B cell (primary cell): ENCODE results near the gene BTNL8. TPM values are rescaled to one million over a fixed set of nuclear protein-coding genes. Genes with fewer than 3 reads are reported as not detected.

ENCODE experiments used
- ATAC-seq: fragments of 200-7000 bp; cut with Tn5 transposase; one replicate; pipeline ENCODE4 v1.10.0; 2021; ENCODE audit warnings: low read depth, mild to moderate bottlenecking, moderate number of reproducible peaks, moderate library complexity
- CTCF ChIA-PET: fragments of 350-600 bp; sonication (Branson Sonifier 250); formaldehyde crosslinking; loops from one replicate; lab custom pipeline; 2021; ENCODE audit warnings: antibody characterized with exemption, inconsistent platforms; lab: Charles Lee
- POLR2A ChIA-PET: fragments of 350-600 bp; sonication (Branson Sonifier 250); formaldehyde crosslinking; loops from one replicate; lab custom pipeline; 2021; ENCODE audit warnings: antibody characterized with exemption; lab: Charles Lee
- DNase-seq: peaks from one replicate; pipeline ENCODE4 v3.0.0; 2013
- H2AFZ ChIP-seq: 2 replicates; pipeline ENCODE4 v1.6.1; 2012; ENCODE audit warnings: mild to moderate bottlenecking, low read depth, low read length; ENCODE audit not compliant: insufficient read depth, poor library complexity, severe bottlenecking
- H3K27ac ChIP-seq, 2 donors: 1 replicate in 1 of 2; 2 replicates in 1 of 2; pipeline ENCODE4 v1.5.1; 2012 to 2013; ENCODE audit warnings: low read length in 2 of 2, mild to moderate bottlenecking in 2 of 2, moderate library complexity in 1 of 2
- H3K27me3 ChIP-seq, 4 experiments: fragments of 200-600 bp in 1 of 4; sonication (generic) in 1 of 4; replicated peaks in 1 of 4; 1 replicate in 2 of 4; 2 replicates in 2 of 4; pipeline versions ENCODE4 v1.6.1 to v1.7.0; 2013 to 2016; ENCODE audit warnings: low read length in 3 of 4, mild to moderate bottlenecking in 2 of 4, mixed read lengths in 1 of 4, moderate library complexity in 1 of 4; ENCODE audit not compliant: insufficient read depth in 4 of 4, control insufficient read depth in 3 of 4; ENCODE audit errors: control extremely low read depth in 1 of 4
- H3K36me3 ChIP-seq, 2 experiments: replicated peaks in 1 of 2; 1 replicate in 1 of 2; 2 replicates in 1 of 2; pipeline versions ENCODE4 v1.6.1 to v1.7.1; 2013; ENCODE audit warnings: low read length in 1 of 2; ENCODE audit not compliant: insufficient read depth in 2 of 2, control insufficient read depth in 1 of 2; ENCODE audit errors: control extremely low read depth in 1 of 2, extremely low read depth in 1 of 2
- H3K4me1 ChIP-seq, 2 donors: fragments of 200-600 bp in 1 of 2; sonication (generic) in 1 of 2; 1 replicate in 1 of 2; 2 replicates in 1 of 2; pipeline versions ENCODE4 v1.5.1 to v1.6.1; 2013 to 2017; ENCODE audit warnings: low read length in 2 of 2; ENCODE audit not compliant: control insufficient read depth in 2 of 2, insufficient read depth in 2 of 2
- H3K4me2 ChIP-seq: replicated peaks from 2 replicates; pipeline ENCODE3; 2012; ENCODE audit warnings: mild to moderate bottlenecking, low read depth, low read length; ENCODE audit not compliant: poor library complexity, severe bottlenecking
- H3K4me3 ChIP-seq, 5 experiments: fragments of 200-600 bp in 1 of 5; sonication (generic) in 1 of 5; 1 replicate in 3 of 5; 2 replicates in 2 of 5; pipeline versions ENCODE4 v1.5.1 to v1.7.0; 2011 to 2016; ENCODE audit warnings: low read length in 4 of 5, mild to moderate bottlenecking in 4 of 5, low read depth in 2 of 5, control low read depth in 1 of 5, moderate library complexity in 1 of 5; ENCODE audit not compliant: insufficient read depth in 1 of 5; ENCODE audit errors: control extremely low read depth in 1 of 5, extremely low read depth in 1 of 5
- H3K79me2 ChIP-seq: fragments of 200-600 bp; sonication (generic); one replicate; pipeline ENCODE4 v1.6.0; 2016; ENCODE audit warnings: low read length; ENCODE audit not compliant: control insufficient read depth, insufficient read depth
- H3K9ac ChIP-seq: fragments of 200-600 bp; sonication (generic); 2 replicates; pipeline ENCODE4 v1.6.1; 2017; ENCODE audit warnings: mild to moderate bottlenecking, low read length, moderate library complexity
- H3K9me3 ChIP-seq, 3 donors: one replicate each; pipeline versions ENCODE4 v1.6.1 to v1.7.1; 2013; ENCODE audit warnings: low read length in 2 of 3; ENCODE audit not compliant: control insufficient read depth in 2 of 3, insufficient read depth in 1 of 3; ENCODE audit errors: control extremely low read depth in 1 of 3
- H4K20me1 ChIP-seq: 2 replicates; pipeline ENCODE4 v1.6.0; 2012; ENCODE audit warnings: mild to moderate bottlenecking, low read length; ENCODE audit not compliant: insufficient read depth, control insufficient read depth, poor library complexity, severe bottlenecking
- H3K27ac Mint-ChIP-seq: one replicate; pipeline ENCODE4 v1.8.0; 2021; ENCODE audit warnings: mixed read lengths
- H3K27me3 Mint-ChIP-seq: one replicate; pipeline ENCODE4 v1.8.0; 2021; ENCODE audit warnings: mixed read lengths
- H3K4me1 Mint-ChIP-seq: one replicate; pipeline ENCODE4 v1.8.0; 2021; ENCODE audit warnings: mixed read lengths
- H3K4me3 Mint-ChIP-seq: one replicate; pipeline ENCODE4 v1.8.0; 2021; ENCODE audit warnings: mixed read lengths
- H3K9me3 Mint-ChIP-seq: one replicate; pipeline ENCODE4 v1.8.0; 2022; ENCODE audit warnings: mixed read lengths; ENCODE audit not compliant: insufficient read depth
- EZH2 ChIP-seq: IDR thresholded peaks from 2 replicates; pipeline ENCODE4 v1.6.1; 2012; ENCODE audit warnings: borderline replicate concordance, low read depth, mild to moderate bottlenecking, moderate library complexity, low read length; ENCODE audit not compliant: insufficient read depth, poor library complexity, severe bottlenecking
- WGBS: methylation state at CpG from one replicate; pipeline ENCODE4 v1.1.5; 2013; ENCODE audit warnings: missing lambda C conversion rate; ENCODE audit not compliant: insufficient coverage; 5-methylcytosine and 5-hydroxymethylcytosine counted together
- intact Hi-C: fragments of 100-400 bp; cut with micrococcal nuclease; formaldehyde crosslinking; loops from one replicate; pipeline ENCODE4 v1.10.0; 2022
- polyA plus RNA-seq: library from polyadenylated mRNA; depleted of rRNA; stranded (reverse); fragments of >200 nt; gene quantifications from 2 replicates; pipeline ENCODE4 v1.2.3, GENCODE V29; 2012
- total RNA-seq, 2 donors: library from RNA; stranded (reverse); fragments of 120-200 nt in 1 of 2; gene quantifications; 1 replicate in 1 of 2; 2 replicates in 1 of 2; pipeline versions ENCODE4 v1.2.3 to v1.2.4, GENCODE V29; 2013 to 2022
- TF ChIP-seq, protein P1 (sequence below): fragments of 200-600 bp; IDR thresholded peaks from one replicate; pipeline ENCODE4 v1.8.0; 2022; ENCODE audit warnings: antibody characterized with exemption, mild to moderate bottlenecking

The BTNL8 gene
- total and polyA plus RNA-seq, 2 donors (not counting 1 experiment from before 2014, with no cell fraction given), result not detected

DNA sequence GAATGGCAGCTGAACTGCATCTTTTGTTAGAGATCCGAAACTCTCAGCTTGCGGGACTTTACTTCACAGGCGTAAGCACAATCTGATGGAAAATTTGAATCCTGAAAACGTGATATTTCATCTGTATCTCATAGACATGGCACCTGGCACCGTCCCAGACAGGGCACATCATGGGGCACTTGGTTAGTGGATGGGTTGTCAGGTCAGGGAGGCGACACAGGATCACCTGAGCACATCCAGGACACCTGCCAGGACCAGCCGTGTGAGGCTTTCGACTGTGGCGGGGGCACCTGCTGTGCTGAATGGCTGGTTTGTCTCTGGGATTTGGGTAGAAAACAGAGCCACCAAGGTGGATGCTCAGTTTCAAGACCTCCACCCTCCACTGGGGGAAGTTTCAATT is 26.5 kb upstream of the BTNL8 start:
- intact Hi-C loops, result no loop called here
- Mint-ChIP-seq H3K27me3 (peaks cover 9% of the 10 kb centered on the region), H3K4me1 (peaks cover 5% of the 10 kb centered on the region), H3K9me3 (no peaks in the 10 kb centered on the region), H3K27ac (no peak overlapping the region), H3K4me3 (no peak overlapping the region)
- H3K27ac ChIP-seq, result no peak overlapping the region
- no peaks in the 10 kb centered on the region for H3K36me3 ChIP-seq
- no peaks in the 10 kb centered on the region for H4K20me1 ChIP-seq
- no peak overlapping the region for H3K4me3 ChIP-seq
- H3K79me2 ChIP-seq, result no peaks in the 10 kb centered on the region
- ChIA-PET CTCF (interaction anchor here (1.0 kb wide), 2 partner anchors 9 to 88 kb away, joined by 3 read pairs; no protein-coding TSS in a partner anchor), POLR2A (no interaction called here)
- H3K4me1 ChIP-seq, result no peaks in the 10 kb centered on the region
- WGBS, result 91% methylated on average over 6 of the region's 9 CpGs
- ATAC-seq (no peak), DNase-seq (no peak)
- H2AFZ ChIP-seq, result no peak overlapping the region
- H3K9ac ChIP-seq, result no peak overlapping the region
- H3K9me3 ChIP-seq, result peaks cover 0 to 3% (median 0%) of the 10 kb centered on the region in 3 donors
- no peak overlapping the region for H3K4me2 ChIP-seq
- no peak for TF ChIP-seq EZH2
- TF ChIP-seq, protein P1, sequence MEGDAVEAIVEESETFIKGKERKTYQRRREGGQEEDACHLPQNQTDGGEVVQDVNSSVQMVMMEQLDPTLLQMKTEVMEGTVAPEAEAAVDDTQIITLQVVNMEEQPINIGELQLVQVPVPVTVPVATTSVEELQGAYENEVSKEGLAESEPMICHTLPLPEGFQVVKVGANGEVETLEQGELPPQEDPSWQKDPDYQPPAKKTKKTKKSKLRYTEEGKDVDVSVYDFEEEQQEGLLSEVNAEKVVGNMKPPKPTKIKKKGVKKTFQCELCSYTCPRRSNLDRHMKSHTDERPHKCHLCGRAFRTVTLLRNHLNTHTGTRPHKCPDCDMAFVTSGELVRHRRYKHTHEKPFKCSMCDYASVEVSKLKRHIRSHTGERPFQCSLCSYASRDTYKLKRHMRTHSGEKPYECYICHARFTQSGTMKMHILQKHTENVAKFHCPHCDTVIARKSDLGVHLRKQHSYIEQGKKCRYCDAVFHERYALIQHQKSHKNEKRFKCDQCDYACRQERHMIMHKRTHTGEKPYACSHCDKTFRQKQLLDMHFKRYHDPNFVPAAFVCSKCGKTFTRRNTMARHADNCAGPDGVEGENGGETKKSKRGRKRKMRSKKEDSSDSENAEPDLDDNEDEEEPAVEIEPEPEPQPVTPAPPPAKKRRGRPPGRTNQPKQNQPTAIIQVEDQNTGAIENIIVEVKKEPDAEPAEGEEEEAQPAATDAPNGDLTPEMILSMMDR, result no peak
- H3K27me3 ChIP-seq, result peaks cover 0 to 4% (median 0%) of the 10 kb centered on the region in 4 experiments

- peaks cover 2% of the 10 kb centered on the region for H3K4me1 Mint-ChIP-seq
- H3K4me3 Mint-ChIP-seq, result no peak overlapping the region
- H3K27me3 Mint-ChIP-seq, result peaks cover 8% of the 10 kb centered on the region
- H3K36me3 ChIP-seq, result no peaks in the 10 kb centered on the region
- no peak overlapping the region for H3K9ac ChIP-seq
- DNase-seq (no peak), ATAC-seq (peak; percentile 51)
- no peaks in the 10 kb centered on the region for H3K9me3 Mint-ChIP-seq
- no peaks in the 10 kb centered on the region for H3K79me2 ChIP-seq
- ChIA-PET CTCF (interaction anchor here (1.3 kb wide), 1 partner anchor 8 kb away, joined by 4 read pairs; no protein-coding TSS in a partner anchor), POLR2A (interaction anchor here (0.6 kb wide), 1 partner anchor 103 kb away, joined by 3 read pairs; no protein-coding TSS in a partner anchor)
- H3K27ac ChIP-seq, result no peak overlapping the region
- H3K4me3 ChIP-seq, result no peak overlapping the region
- WGBS, result 65% methylated on average over 11 of the region's 13 CpGs
- peaks cover 0 to 3% (median 0%) of the 10 kb centered on the region in 3 donors for H3K9me3 ChIP-seq
- peak overlapping the region; percentile 72 for H3K27ac Mint-ChIP-seq
- H3K4me2 ChIP-seq, result no peak overlapping the region
- H3K27me3 ChIP-seq, result peaks cover 0 to 4% (median 0%) of the 10 kb centered on the region in 4 experiments
- no peak for TF ChIP-seq EZH2
- TF ChIP-seq, protein P1, result no peak
- no peaks in the 10 kb centered on the region for H3K4me1 ChIP-seq
- H2AFZ ChIP-seq, result no peak overlapping the region
- H4K20me1 ChIP-seq, result no peaks in the 10 kb centered on the region
- intact Hi-C loops, result no loop called here
These were observed 25.1 kb upstream of the BTNL8 start for GRCh38 chr5:180873615-180874520.
